ENCODE data around the gene PPFIA4.

Gene PPFIA4

GRCh38 chr1:203036537-203036936 lies 10.2 kb downstream of the PPFIA4 start:
- H2BK5ac ChIP-seq (ENCODE audit: low read length) = no peak overlapping the region
- no peak overlapping the region for H3K27ac ChIP-seq (replicated peaks; ENCODE audit: low read length)
- no peak overlapping the region for H4K91ac ChIP-seq (ENCODE audit: low read depth, low read length, poor library complexity)
- no peak overlapping the region for H2AFZ ChIP-seq (ENCODE audit: low read length)
- no peak overlapping the region for H2BK120ac ChIP-seq (ENCODE audit: low read depth, low read length)
- H3K36me3 ChIP-seq (replicated peaks in 1 of 2; ENCODE audit: control insufficient read depth in 2 of 2, insufficient read depth in 2 of 2, low read length in 2 of 2) = no peaks in the 10 kb centered on the region
- H3K4me2 ChIP-seq (ENCODE audit: insufficient read depth, low read length, poor library complexity, severe bottlenecking) = no peak overlapping the region
- H3K4ac ChIP-seq (ENCODE audit: low read length) = no peak overlapping the region
- peak overlapping the region; percentile 26 for H3K9ac ChIP-seq (ENCODE audit: low read depth, low read length, poor library complexity)
- no peak overlapping the region for H3K4me3 ChIP-seq (ENCODE audit: low read length in 2 of 2)
- H2BK12ac ChIP-seq (ENCODE audit: low read length) = no peak overlapping the region
- no peak overlapping the region for H4K8ac ChIP-seq (ENCODE audit: low read depth, low read length)
- H3K9me3 ChIP-seq (replicated peaks in 1 of 2; ENCODE audit: control insufficient read depth in 2 of 2, insufficient read depth in 1 of 2, low read depth in 1 of 2, low read length in 2 of 2) = no peaks in the 10 kb centered on the region
- no peak for DNase-seq (ENCODE audit: low spot score)
- H2AK5ac ChIP-seq (ENCODE audit: low read depth, low read length) = no peak overlapping the region
- no peak overlapping the region for H2BK15ac ChIP-seq (ENCODE audit: low read length)
- no peaks in the 10 kb centered on the region for H3K79me1 ChIP-seq (ENCODE audit: low read depth, low read length)
- H3K14ac ChIP-seq (ENCODE audit: low read length) = no peak overlapping the region
- no peaks in the 10 kb centered on the region for H3K4me1 ChIP-seq (ENCODE audit: control insufficient read depth in 2 of 2, insufficient read depth in 1 of 2, low read depth in 1 of 2, low read length in 2 of 2)
- H3K23ac ChIP-seq (ENCODE audit: low read depth, low read length, poor library complexity) = no peak overlapping the region
- peaks cover 0 to 65% (median 0%) of the 10 kb centered on the region in 3 experiments for H3K27me3 ChIP-seq (ENCODE audit: control insufficient read depth in 3 of 3, insufficient read depth in 3 of 3, low read depth in 1 of 3, low read length in 3 of 3)
- WGBS, 2 donors (ENCODE audit: extremely low coverage in 2 of 2, insufficient read length in 2 of 2, insufficient replicate concordance in 1 of 2) = no CpG with 5 or more reads among the region's 2 CpGs
- H3K18ac ChIP-seq (ENCODE audit: low read length) = peak overlapping the region; percentile 54

- Histone ChIP-seq H3K27ac (replicated peaks; ENCODE audit: low read length) (no peak overlapping the region), H3K4me3 (ENCODE audit: low read length in 2 of 2) (no peak overlapping the region), H2AK5ac (ENCODE audit: low read depth, low read length) (no peak overlapping the region), H3K9me3 (replicated peaks in 1 of 2; ENCODE audit: control insufficient read depth in 2 of 2, insufficient read depth in 1 of 2, low read depth in 1 of 2, low read length in 2 of 2) (no peaks in the 10 kb centered on the region), H3K4me2 (ENCODE audit: insufficient read depth, low read length, poor library complexity, severe bottlenecking) (no peak overlapping the region), H4K91ac (ENCODE audit: low read depth, low read length, poor library complexity) (no peak overlapping the region), H3K23ac (ENCODE audit: low read depth, low read length, poor library complexity) (no peak overlapping the region), H2BK5ac (ENCODE audit: low read length) (no peak overlapping the region), H3K18ac (ENCODE audit: low read length) (no peak overlapping the region), H4K8ac (ENCODE audit: low read depth, low read length) (no peak overlapping the region), H2BK120ac (ENCODE audit: low read depth, low read length) (peak overlapping the region; percentile 35), H2AFZ (ENCODE audit: low read length) (no peak overlapping the region), H3K36me3 (replicated peaks in 1 of 2; ENCODE audit: control insufficient read depth in 2 of 2, insufficient read depth in 2 of 2, low read length in 2 of 2) (no peaks in the 10 kb centered on the region), H3K27me3 (ENCODE audit: control insufficient read depth in 3 of 3, insufficient read depth in 3 of 3, low read depth in 1 of 3, low read length in 3 of 3) (peaks cover 0 to 59% (median 0%) of the 10 kb centered on the region in 3 experiments), H3K4ac (ENCODE audit: low read length) (no peak overlapping the region), H3K14ac (ENCODE audit: low read length) (no peak overlapping the region), H2BK12ac (ENCODE audit: low read length) (no peak overlapping the region), H2BK15ac (ENCODE audit: low read length) (no peak overlapping the region), H3K9ac (ENCODE audit: low read depth, low read length, poor library complexity) (no peak overlapping the region), H3K79me1 (ENCODE audit: low read depth, low read length) (no peaks in the 10 kb centered on the region), H3K4me1 (ENCODE audit: control insufficient read depth in 2 of 2, insufficient read depth in 1 of 2, low read depth in 1 of 2, low read length in 2 of 2) (no peaks in the 10 kb centered on the region)
- WGBS, 2 donors (ENCODE audit: extremely low coverage in 2 of 2, insufficient read length in 2 of 2, insufficient replicate concordance in 1 of 2) = no CpG with 5 or more reads among the region's 10 CpGs
- no peak for DNase-seq (ENCODE audit: low spot score)
These were observed 11.4 kb downstream of the PPFIA4 start for GRCh38 chr1:203037509-203038190.

GRCh38 chr1:203038217-203038741 lies 12.0 kb downstream of the PPFIA4 start:
- H2AK5ac ChIP-seq (ENCODE audit: low read depth, low read length) = peak overlapping the region; percentile 47
- H3K27ac ChIP-seq (replicated peaks; ENCODE audit: low read length) = no peak overlapping the region
- no peak overlapping the region for H2AFZ ChIP-seq (ENCODE audit: low read length)
- no peaks in the 10 kb centered on the region for H3K79me1 ChIP-seq (ENCODE audit: low read depth, low read length)
- no CpG with 5 or more reads among the region's 9 CpGs for WGBS, 2 donors (ENCODE audit: extremely low coverage in 2 of 2, insufficient read length in 2 of 2, insufficient replicate concordance in 1 of 2)
- no peak overlapping the region for H3K4me3 ChIP-seq (ENCODE audit: low read length in 2 of 2)
- no peaks in the 10 kb centered on the region for H3K4me1 ChIP-seq (ENCODE audit: control insufficient read depth in 2 of 2, insufficient read depth in 1 of 2, low read depth in 1 of 2, low read length in 2 of 2)
- peak overlapping the region; percentile 10 for H3K9ac ChIP-seq (ENCODE audit: low read depth, low read length, poor library complexity)
- H2BK12ac ChIP-seq (ENCODE audit: low read length) = no peak overlapping the region
- peak overlapping the region; percentile 7 for H2BK5ac ChIP-seq (ENCODE audit: low read length)
- H3K36me3 ChIP-seq (replicated peaks in 1 of 2; ENCODE audit: control insufficient read depth in 2 of 2, insufficient read depth in 2 of 2, low read length in 2 of 2) = no peaks in the 10 kb centered on the region
- no peak overlapping the region for H2BK15ac ChIP-seq (ENCODE audit: low read length)
- H3K4ac ChIP-seq (ENCODE audit: low read length) = no peak overlapping the region
- no peak overlapping the region for H4K91ac ChIP-seq (ENCODE audit: low read depth, low read length, poor library complexity)
- H3K4me2 ChIP-seq (ENCODE audit: insufficient read depth, low read length, poor library complexity, severe bottlenecking) = no peak overlapping the region
- no peaks in the 10 kb centered on the region for H3K9me3 ChIP-seq (replicated peaks in 1 of 2; ENCODE audit: control insufficient read depth in 2 of 2, insufficient read depth in 1 of 2, low read depth in 1 of 2, low read length in 2 of 2)
- no peak overlapping the region for H3K14ac ChIP-seq (ENCODE audit: low read length)
- no peak overlapping the region for H3K18ac ChIP-seq (ENCODE audit: low read length)
- no peak for DNase-seq (ENCODE audit: low spot score)
- no peak overlapping the region for H2BK120ac ChIP-seq (ENCODE audit: low read depth, low read length)
- H3K23ac ChIP-seq (ENCODE audit: low read depth, low read length, poor library complexity) = peak overlapping the region; percentile 36
- H3K27me3 ChIP-seq (ENCODE audit: control insufficient read depth in 3 of 3, insufficient read depth in 3 of 3, low read depth in 1 of 3, low read length in 3 of 3) = peaks cover 0 to 58% (median 0%) of the 10 kb centered on the region in 3 experiments
- no peak overlapping the region for H4K8ac ChIP-seq (ENCODE audit: low read depth, low read length)

GRCh38 chr1:203038891-203039608 lies 12.8 kb downstream of the PPFIA4 start:
- no peak overlapping the region for H2BK15ac ChIP-seq (ENCODE audit: low read length)
- DNase-seq (ENCODE audit: low spot score) = peak; percentile 63
- no peak overlapping the region for H3K4me3 ChIP-seq (ENCODE audit: low read length in 2 of 2)
- peak overlapping the region; percentile 47 for H2AK5ac ChIP-seq (ENCODE audit: low read depth, low read length)
- no peaks in the 10 kb centered on the region for H3K36me3 ChIP-seq (replicated peaks in 1 of 2; ENCODE audit: control insufficient read depth in 2 of 2, insufficient read depth in 2 of 2, low read length in 2 of 2)
- no peak overlapping the region for H2AFZ ChIP-seq (ENCODE audit: low read length)
- H4K8ac ChIP-seq (ENCODE audit: low read depth, low read length) = no peak overlapping the region
- peak overlapping the region; percentile 7 for H2BK5ac ChIP-seq (ENCODE audit: low read length)
- H3K4ac ChIP-seq (ENCODE audit: low read length) = no peak overlapping the region
- H3K18ac ChIP-seq (ENCODE audit: low read length) = no peak overlapping the region
- H3K14ac ChIP-seq (ENCODE audit: low read length) = no peak overlapping the region
- no peak overlapping the region for H3K9ac ChIP-seq (ENCODE audit: low read depth, low read length, poor library complexity)
- no peak overlapping the region for H3K27ac ChIP-seq (replicated peaks; ENCODE audit: low read length)
- peaks cover 0 to 60% (median 0%) of the 10 kb centered on the region in 3 experiments for H3K27me3 ChIP-seq (ENCODE audit: control insufficient read depth in 3 of 3, insufficient read depth in 3 of 3, low read depth in 1 of 3, low read length in 3 of 3)
- H3K4me2 ChIP-seq (ENCODE audit: insufficient read depth, low read length, poor library complexity, severe bottlenecking) = no peak overlapping the region
- H2BK120ac ChIP-seq (ENCODE audit: low read depth, low read length) = peak overlapping the region; percentile 11
- H3K4me1 ChIP-seq (ENCODE audit: control insufficient read depth in 2 of 2, insufficient read depth in 1 of 2, low read depth in 1 of 2, low read length in 2 of 2) = no peaks in the 10 kb centered on the region
- no peak overlapping the region for H4K91ac ChIP-seq (ENCODE audit: low read depth, low read length, poor library complexity)
- H3K23ac ChIP-seq (ENCODE audit: low read depth, low read length, poor library complexity) = peak overlapping the region; percentile 20
- H3K79me1 ChIP-seq (ENCODE audit: low read depth, low read length) = no peaks in the 10 kb centered on the region
- WGBS, 2 donors (ENCODE audit: extremely low coverage in 2 of 2, insufficient read length in 2 of 2, insufficient replicate concordance in 1 of 2) = no CpG with 5 or more reads among the region's 22 CpGs
- H2BK12ac ChIP-seq (ENCODE audit: low read length) = no peak overlapping the region
- H3K9me3 ChIP-seq (replicated peaks in 1 of 2; ENCODE audit: control insufficient read depth in 2 of 2, insufficient read depth in 1 of 2, low read depth in 1 of 2, low read length in 2 of 2) = no peaks in the 10 kb centered on the region

Data from neuronal stem cell (in vitro differentiated cells).